Measurements from ENCODE around the gene KCNQ5.

Gene KCNQ5

GRCh38 chr6:72742001-72742673, 120.3 kb downstream of the KCNQ5 start:
- no peak for DNase-seq (ENCODE audit: low spot score)

- DNase-seq (ENCODE audit: low spot score): no peak
Observed at GRCh38 chr6:72746276-72746675, 124.4 kb downstream of the KCNQ5 start.

- DNase-seq (ENCODE audit: low spot score): no peak
Observed at GRCh38 chr6:72748759-72749158, 126.9 kb downstream of the KCNQ5 start.

- no peak for DNase-seq (ENCODE audit: low spot score)
Observed at GRCh38 chr6:72755752-72756151, 133.9 kb downstream of the KCNQ5 start.

GRCh38 chr6:72757048-72757447, 135.2 kb downstream of the KCNQ5 start:
- no peak for DNase-seq (ENCODE audit: low spot score)

- DNase-seq (ENCODE audit: low spot score): no peak
Observed at GRCh38 chr6:72757926-72758325, 136.1 kb downstream of the KCNQ5 start.

GRCh38 chr6:72758901-72759300, 137.0 kb downstream of the KCNQ5 start:
- no peak for DNase-seq (ENCODE audit: low spot score)

- no peak for DNase-seq (ENCODE audit: low spot score)
Observed at GRCh38 chr6:72760114-72760793, 138.4 kb downstream of the KCNQ5 start.

GRCh38 chr6:72761761-72762160, 139.9 kb downstream of the KCNQ5 start:
- DNase-seq (ENCODE audit: low spot score): no peak

- DNase-seq (ENCODE audit: low spot score): no peak
Observed at GRCh38 chr6:72769459-72770125, 147.7 kb downstream of the KCNQ5 start.

- no peak for DNase-seq (ENCODE audit: low spot score)
Observed at GRCh38 chr6:72770959-72771358, 149.1 kb downstream of the KCNQ5 start.

GRCh38 chr6:72776456-72776855, 154.6 kb downstream of the KCNQ5 start:
- no peak for DNase-seq (ENCODE audit: low spot score)

GRCh38 chr6:72781624-72782023, 159.8 kb downstream of the KCNQ5 start:
- DNase-seq (ENCODE audit: low spot score): no peak

GRCh38 chr6:72783035-72783434, 161.2 kb downstream of the KCNQ5 start:
- no peak for DNase-seq (ENCODE audit: low spot score)

- no peak for DNase-seq (ENCODE audit: low spot score)
Observed at GRCh38 chr6:72783666-72784065, 161.8 kb downstream of the KCNQ5 start.

- no peak for DNase-seq (ENCODE audit: low spot score)
Observed at GRCh38 chr6:72784071-72784470, 162.2 kb downstream of the KCNQ5 start.

GRCh38 chr6:72784581-72784980, 162.7 kb downstream of the KCNQ5 start:
- DNase-seq (ENCODE audit: low spot score): no peak

- DNase-seq (ENCODE audit: low spot score): no peak
Observed at GRCh38 chr6:72787391-72788031, 165.6 kb downstream of the KCNQ5 start.

- no peak for DNase-seq (ENCODE audit: low spot score)
Observed at GRCh38 chr6:72788188-72788587, 166.3 kb downstream of the KCNQ5 start.

- no peak for DNase-seq (ENCODE audit: low spot score)
Observed at GRCh38 chr6:72789145-72789544, 167.3 kb downstream of the KCNQ5 start.

GRCh38 chr6:72792692-72793091, 170.8 kb downstream of the KCNQ5 start:
- DNase-seq (ENCODE audit: low spot score): no peak

- no peak for DNase-seq (ENCODE audit: low spot score)
Observed at GRCh38 chr6:72793641-72794395, 172.0 kb downstream of the KCNQ5 start.

All from kidney capillary endothelial cell (primary cell).